M059J (cell line): ENCODE data around the gene IGFL4. TPM values are rescaled to one million over a fixed set of nuclear protein-coding genes. Genes with fewer than 3 reads are reported as not detected.

Source experiments
- DNase-seq: peaks from one replicate; pipeline ENCODE4 v3.0.0-alpha.2; 2012; ENCODE audit warnings: low read depth
- total RNA-seq: library from RNA; depleted of rRNA; stranded (reverse); fragments of >200 nt; shearing (Covaris generic); gene quantifications from 2 replicates; pipeline ENCODE4 v1.2.3, GENCODE V29; 2014; rRNA removed

The IGFL4 gene
- total RNA-seq, 1 experiment from 2014 or later = not detected

DNA sequence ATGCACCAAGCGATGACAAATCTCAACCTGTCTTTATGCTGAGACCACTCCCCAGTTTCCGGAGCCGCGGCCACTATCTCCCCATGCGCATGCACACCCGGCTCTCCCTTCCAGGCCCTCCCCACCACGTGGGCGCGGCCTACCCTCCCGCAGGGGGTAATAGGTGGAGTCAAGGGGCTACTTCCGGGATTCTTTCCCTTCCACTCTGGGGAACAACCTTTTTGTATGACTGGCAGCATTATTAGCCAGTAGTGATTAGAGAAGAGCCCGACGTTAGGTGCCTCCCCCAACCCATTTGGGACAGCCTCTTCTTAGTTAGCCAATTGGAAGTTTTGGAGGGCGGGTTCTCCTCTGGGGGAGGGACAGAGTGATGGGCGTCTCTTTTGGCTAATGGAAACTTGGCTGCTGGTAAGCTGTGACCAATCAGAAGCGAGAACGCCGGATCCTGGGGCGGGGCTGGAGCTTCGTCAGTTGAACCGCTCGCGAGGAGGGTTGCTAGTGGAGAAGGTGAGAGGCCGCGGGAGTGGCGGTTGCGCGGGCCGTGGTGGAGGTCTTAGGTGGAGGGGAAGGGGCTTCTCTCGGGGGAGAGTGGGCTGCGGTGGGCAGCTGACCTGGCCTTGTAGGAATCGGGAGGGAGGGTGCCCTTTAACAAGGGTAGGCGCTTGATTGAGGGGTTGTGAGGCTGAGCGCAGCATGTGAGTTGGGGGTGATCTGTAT, 45.6 kb downstream of the IGFL4 start, which contains the start of gene CCDC61:
TSS of gene CCDC61 (plus strand) at position 470 of the 717 bp plus-strand sequence. CDS start 7,552 bp downstream, outside the sequence.
- peak; percentile 99 for DNase-seq

DNA sequence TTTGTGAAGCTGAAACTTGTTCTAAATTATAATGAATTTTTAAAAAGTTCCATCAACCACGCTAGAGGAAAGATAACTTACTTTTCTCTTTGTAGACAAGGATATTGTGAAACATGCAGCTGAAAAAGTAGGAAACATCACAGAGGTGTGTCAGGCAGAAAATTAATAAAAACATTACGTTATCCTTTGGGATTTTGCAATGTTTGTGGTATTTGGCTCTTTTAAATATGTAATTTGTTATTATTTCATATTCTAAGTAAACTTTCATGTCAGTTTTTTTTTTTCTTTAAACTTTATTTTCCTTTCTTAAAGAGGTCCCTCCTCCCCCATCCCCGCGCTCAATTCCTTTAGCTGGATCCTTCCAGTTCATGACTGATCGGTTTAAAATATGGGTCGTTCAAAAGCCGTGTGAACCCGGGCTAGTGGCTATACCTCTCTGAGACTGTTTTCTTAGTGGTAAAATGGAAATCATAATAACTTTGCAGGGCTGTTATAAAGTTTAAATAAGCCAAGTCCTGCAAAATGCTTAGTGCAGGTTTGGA, 46.3 kb downstream of the IGFL4 start:
- DNase-seq = no peak

GRCh38 chr19:45990113-45990728, 50.6 kb downstream of the IGFL4 start:
- DNase-seq = no peak

Other genes starting within 250 kb of the IGFL4 start
- 16.0 and 38.2 TPM in 2 replicates for gene DMWD, start 248.2 kb downstream of the IGFL4 start, total RNA-seq
- not detected in 2 replicates for gene RSPH6A, start 225.7 kb downstream of the IGFL4 start, total RNA-seq
- gene SYMPK, start 177.9 kb downstream of the IGFL4 start, total RNA-seq = 35.9 and 36.5 TPM in 2 replicates
- 0.27 TPM in 1 of 2 replicates, not detected in the other for gene FOXA3, start 176.7 kb downstream of the IGFL4 start, total RNA-seq
- 10.7 and 29.4 TPM in 2 replicates for gene IRF2BP1, start 154.9 kb downstream of the IGFL4 start, total RNA-seq
- gene MYPOP, start 138.4 kb downstream of the IGFL4 start, total RNA-seq = 1.0 and 4.7 TPM in 2 replicates
- gene NANOS2, start 126.2 kb downstream of the IGFL4 start, total RNA-seq = not detected in 2 replicates
- gene NOVA2, start 67.1 kb downstream of the IGFL4 start, total RNA-seq = 0.10 TPM in 2 replicates
- gene CCDC61, start 45.5 kb downstream of the IGFL4 start, total RNA-seq = 4.0 and 7.8 TPM in 2 replicates
- gene PGLYRP1, start 17.9 kb downstream of the IGFL4 start, total RNA-seq = not detected in 2 replicates
- not detected in 2 replicates for gene IGFL3, start 83.7 kb upstream of the IGFL4 start, total RNA-seq
- gene IGFL2, start 107.2 kb upstream of the IGFL4 start, total RNA-seq = not detected in 2 replicates
- not detected in 2 replicates for gene IGFL1, start 188.7 kb upstream of the IGFL4 start, total RNA-seq